GM04504 (cell line): ENCODE measurements around the gene HES3.

ENCODE experiments used
- DNase-seq: peaks from one replicate; pipeline ENCODE4 v3.0.0-alpha.2; 2012; ENCODE audit warnings: low read depth

The HES3 gene

DNA sequence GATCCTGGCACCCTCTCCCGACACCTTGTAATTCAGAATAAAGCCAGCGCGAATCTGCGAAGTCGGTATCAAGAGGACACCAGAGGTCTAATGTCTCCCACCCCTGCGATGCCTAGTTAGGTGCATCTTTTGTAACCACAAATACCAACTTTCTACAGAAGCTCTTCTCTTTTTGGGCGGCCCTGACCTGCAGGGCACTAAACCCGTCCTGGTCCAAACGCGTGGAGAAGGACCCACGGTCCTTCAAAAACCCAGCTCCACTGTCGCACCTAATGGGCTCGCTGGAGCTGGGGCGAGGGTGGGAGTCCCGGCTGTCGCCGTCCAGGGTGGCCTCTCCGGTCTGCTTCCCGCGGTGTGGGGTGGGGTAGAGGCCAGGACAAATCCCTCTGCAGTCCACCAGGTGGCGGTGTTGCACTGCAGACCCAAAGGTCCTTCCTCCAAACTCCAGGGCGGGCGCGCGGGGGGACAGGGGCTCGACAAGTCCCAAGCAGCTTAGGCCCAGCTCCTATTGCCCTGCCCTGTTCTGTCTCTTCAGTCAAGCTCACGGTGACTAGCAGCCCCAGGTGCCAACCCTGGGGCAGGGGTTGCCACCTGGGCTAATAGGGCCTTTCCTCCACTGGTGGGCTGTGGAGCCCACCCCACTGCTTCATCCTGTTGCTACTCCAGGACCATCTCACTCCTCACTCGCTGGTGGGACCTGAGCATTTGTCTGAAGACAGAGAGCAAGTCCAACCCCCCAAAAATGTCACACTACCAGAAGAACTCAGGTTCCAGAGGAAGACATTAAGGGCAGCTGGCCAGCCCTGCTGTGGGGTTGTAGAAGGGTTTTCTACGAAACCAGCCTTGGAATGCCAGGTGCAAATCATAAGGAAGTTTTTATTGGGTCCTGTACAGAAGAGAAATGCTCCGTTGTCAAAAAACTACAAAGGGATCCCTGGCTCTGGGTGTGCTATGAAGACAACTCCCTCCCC lies 2.8 kb downstream of the HES3 start:
- no peak for DNase-seq

DNA sequence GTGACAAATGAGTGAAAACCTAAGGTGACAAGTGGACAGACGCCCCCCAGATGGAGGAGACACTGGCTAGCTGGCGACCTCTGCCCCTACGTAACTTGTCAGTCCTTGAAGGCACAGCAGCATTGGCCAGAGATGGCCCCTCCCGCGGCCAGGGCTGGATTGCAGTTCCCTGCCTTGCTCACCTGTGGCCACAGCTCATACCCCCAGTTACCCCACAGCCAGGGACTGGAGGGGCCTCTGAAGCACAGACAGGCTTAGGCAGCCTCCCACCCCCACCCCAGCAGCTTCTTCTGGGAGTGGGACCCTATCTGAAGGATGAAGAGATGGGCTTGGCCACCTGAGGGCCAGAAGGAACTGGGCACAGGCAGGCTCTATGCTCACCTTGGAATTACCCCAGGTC lies 3.7 kb downstream of the HES3 start:
- DNase-seq: no peak

- no peak for DNase-seq
These were observed 4.3 kb downstream of the HES3 start for GRCh38 chr1:6248161-6248776.

DNA sequence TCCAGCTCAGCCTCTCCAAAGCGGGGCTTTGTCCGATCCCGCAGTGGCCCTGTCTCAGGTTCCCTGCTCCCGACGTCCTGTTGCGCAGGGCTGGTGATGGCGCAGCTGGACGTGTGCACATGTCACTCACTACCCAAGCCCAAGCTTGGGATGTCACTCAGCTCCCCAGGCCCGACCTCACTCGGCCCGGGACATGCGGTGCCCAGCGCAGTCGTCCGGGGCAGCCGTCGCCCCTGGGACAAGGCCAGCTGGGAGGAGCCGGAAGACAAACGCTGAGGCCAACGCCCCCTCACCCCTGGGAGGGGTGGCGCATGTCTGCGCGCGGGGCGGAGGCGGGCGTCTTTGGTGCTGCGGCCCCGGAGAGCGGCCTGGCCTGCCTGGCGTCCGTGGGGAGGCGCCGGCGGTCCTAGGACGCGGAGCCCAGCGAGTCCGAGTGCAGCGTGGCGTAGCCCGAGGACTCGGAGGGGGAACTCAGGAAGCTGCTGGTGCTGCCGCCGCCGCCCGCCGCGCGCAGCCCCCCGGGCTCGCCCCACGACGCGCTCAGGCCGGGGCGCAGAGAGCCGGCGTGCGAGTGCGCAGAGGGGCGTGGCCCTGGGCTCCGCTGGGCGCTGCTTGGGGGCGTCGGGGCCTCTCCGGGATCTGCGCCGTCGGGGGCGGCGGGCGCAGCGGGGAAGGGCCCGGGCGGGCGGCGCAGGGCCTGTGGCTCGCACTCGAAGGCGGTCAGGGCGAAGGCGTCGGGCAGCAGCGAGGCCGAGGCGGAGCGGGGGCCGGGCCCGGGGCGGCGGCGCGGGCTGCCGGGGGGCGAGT lies 5.2 kb downstream of the HES3 start:
- DNase-seq: no peak

GRCh38 chr1:6249739-6250689 lies 6.0 kb downstream of the HES3 start:
- no peak for DNase-seq

DNA sequence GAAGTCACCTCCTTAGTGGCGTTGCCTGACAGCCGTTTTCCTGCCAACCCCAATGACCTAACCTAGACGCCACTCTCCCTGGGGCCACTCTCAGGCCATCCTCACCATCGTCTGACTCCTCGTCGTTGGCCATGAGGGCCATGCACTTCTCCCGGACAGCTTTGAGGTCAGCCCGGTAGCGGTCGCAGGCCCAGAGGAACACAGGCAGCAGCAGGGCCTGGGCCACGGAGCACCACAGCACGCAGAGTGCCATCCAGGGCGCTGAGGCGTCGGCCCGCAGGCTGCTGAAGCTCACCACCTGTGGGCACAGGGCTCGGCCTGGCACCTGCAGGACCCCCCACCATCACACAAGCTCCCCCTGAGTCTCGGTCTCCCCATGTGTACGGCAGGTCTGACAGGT lies 7.3 kb downstream of the HES3 start:
- no peak for DNase-seq

GRCh38 chr1:6251681-6252373 lies 7.8 kb downstream of the HES3 start:
- no peak for DNase-seq

- no peak for DNase-seq
These were observed 8.4 kb downstream of the HES3 start for GRCh38 chr1:6252374-6252710.

DNA sequence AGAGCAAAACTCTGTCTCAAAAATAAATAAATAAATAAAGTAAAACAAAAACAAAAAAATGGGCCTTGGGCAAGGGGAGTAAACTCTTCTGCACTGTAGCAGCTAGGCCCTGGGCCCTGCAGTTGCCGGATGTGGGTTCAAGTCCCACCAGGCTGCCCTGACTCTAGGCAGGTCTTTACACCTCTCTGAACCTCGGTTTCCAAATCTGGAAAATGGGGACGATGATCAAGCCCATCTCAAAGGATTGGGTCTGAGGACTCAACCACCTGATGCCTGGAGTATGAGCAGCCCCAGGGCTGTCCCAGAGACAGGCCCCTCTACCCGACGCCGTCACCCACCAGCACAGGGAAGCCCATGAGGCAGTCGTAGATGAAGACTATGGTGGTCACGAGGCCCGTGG lies 9.4 kb downstream of the HES3 start:
- DNase-seq: no peak

DNA sequence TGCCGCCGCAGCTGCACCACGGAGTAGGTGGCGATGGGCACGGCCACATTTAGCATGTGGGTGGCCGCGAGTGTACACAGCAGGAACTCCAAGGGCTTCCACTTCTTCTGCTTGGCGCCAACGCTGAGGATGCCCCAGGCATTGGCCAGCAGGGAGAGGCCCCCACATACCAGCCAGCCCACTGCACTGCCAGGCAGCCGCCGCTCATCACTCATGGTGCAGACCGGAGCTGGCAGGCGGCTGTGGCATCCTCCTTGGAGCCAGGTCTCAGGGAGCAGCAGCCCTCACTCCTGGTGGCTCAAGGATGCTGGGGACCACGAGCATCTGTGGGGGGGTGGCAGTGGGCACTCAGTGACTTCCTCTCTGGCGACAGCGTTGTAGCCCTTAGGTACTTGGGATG lies 10.7 kb downstream of the HES3 start:
- no peak for DNase-seq

GRCh38 chr1:6256645-6257044 lies 12.7 kb downstream of the HES3 start:
- no peak for DNase-seq

GRCh38 chr1:6257541-6258069 lies 13.6 kb downstream of the HES3 start:
- DNase-seq: no peak

DNA sequence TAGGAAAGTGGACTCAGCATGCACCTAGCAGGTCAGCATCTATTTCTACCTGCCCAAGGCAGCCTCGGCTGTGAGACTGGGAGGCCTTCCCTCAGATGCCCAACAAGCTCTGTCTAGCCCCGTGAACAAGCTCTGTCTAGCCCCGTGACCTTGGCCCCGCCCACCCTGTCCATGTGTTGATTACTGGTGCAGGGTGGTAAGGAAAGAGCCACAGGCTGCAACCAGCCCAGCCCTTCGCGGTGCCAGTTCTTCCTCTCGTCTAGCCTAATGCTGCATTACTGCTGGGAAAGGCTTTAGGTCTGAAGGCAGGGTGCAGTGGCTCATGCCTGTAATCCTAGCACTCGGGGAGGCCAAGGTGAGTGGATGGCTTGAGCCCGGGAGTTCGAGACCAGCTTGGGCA lies 14.7 kb downstream of the HES3 start:
- DNase-seq: no peak

GRCh38 chr1:6259491-6260362 lies 15.7 kb downstream of the HES3 start:
- no peak for DNase-seq

DNA sequence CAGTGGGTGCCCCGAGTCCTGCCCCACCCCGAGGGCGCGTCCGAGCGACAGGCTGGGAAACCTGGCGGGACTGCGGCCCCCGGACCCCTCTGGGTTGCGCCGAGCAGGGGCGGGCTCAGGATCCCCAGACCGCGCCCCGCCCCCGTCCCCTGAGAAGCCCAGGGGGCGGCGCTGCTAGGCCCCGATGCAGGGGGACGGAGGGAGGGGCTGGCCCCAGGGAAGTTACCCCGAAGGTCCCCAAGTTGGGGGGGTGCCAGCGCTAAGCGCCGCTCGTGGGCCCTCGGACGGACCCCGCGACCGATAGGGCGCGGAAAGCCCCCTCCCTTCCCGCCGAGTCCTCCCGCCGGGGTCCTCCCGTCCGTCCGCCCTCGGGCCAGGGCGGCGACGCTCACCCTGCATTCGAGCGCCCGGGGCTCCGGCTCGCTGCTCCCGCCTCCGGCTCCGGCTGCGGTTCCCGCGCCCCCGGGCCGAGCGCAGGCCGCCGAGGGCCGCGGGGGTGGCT lies 16.5 kb downstream of the HES3 start:
- no peak for DNase-seq

DNA sequence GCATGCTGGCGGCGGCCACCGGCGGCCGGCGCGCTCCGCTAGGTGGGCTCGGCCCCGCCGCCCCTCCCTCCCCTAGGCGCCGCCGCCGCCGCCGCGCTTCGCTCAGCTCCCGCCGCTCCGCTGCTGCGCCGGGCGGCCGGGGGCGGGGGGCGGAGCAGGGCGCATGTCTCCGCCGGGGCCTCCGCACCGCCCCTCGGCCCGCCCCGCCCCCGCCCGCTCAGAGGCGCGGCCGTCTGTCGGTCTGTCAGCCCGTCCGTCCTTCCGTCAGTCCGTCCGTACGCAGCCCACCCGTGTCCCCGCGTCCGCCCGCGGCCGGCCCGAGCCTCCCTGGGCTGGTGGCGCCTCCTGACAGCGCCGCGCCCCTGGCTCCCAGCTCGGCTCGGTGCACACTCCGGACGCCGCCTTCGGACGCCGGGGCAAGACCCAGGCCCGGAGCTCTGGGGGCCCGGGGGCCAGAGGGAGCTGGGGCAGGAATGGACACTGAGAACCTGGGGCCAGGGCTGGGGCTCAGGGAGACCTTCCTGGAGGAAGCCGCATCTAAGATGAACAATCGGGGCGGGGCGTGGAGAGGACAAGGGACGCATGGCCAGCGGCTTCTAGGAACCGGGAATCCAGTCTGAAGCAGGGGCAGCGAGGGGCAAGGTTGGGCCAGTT lies 17.1 kb downstream of the HES3 start, which contains the start of gene GPR153:
Gene GPR153, minus strand, starts transcription at position 138 of the 654 bp plus-strand sequence. CDS start 6,193 bp downstream, outside the sequence.
- DNase-seq: no peak

GRCh38 chr1:6261615-6261995 lies 17.6 kb downstream of the HES3 start:
- no peak for DNase-seq

DNA sequence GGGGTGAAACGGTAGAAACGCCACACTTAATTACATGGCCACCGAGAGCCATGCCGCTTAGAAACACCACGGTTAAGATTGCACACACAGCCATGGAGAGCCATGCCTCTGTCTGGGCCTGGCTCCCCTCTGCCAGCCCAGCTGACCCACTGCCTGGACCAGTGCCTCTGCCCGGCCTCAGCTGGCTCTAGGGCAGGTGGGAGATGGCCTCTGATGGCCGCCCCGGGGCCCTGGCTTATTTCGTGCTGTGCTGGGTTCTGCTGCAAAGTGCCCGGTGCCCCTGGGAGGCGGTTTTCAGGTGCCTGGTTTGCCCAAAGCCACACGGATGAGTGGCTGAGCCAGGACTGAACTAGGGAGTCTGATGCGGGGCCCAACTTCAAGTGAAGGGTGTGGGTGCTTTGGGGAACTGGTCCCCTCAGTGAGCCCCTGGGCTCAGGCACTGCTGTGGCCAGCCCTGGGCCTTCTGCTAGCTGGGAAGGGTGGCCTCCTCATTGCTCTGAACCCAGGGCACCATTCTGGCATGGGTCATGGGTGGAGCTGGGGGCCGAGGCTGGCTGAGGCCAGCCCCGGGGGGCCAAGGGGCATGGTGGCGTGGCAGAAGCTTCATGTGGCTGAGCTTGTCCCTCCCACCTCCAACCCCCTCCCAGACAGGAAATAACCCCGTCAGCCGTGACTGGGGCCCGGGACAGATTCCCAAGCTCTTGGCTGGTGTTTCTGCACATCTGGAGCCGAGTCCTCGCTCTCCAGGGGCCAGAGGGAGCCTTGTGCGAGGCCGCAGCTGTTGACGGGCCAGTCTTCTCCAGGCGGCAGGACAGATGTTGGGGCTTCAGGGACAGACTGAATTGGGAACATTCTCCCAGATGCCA lies 18.8 kb downstream of the HES3 start:
- DNase-seq: no peak
